NCI-H774 (cell line): Measurements from ENCODE around the gene SEBOX.

Experiments
- DNase-seq: peaks from one replicate; lab custom pipeline; 2025; lab: John Stamatoyannopoulos, UW

Gene SEBOX, protein sequence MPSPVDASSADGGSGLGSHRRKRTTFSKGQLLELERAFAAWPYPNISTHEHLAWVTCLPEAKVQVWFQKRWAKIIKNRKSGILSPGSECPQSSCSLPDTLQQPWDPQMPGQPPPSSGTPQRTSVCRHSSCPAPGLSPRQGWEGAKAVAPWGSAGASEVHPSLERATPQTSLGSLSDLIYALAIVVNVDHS

DNA sequence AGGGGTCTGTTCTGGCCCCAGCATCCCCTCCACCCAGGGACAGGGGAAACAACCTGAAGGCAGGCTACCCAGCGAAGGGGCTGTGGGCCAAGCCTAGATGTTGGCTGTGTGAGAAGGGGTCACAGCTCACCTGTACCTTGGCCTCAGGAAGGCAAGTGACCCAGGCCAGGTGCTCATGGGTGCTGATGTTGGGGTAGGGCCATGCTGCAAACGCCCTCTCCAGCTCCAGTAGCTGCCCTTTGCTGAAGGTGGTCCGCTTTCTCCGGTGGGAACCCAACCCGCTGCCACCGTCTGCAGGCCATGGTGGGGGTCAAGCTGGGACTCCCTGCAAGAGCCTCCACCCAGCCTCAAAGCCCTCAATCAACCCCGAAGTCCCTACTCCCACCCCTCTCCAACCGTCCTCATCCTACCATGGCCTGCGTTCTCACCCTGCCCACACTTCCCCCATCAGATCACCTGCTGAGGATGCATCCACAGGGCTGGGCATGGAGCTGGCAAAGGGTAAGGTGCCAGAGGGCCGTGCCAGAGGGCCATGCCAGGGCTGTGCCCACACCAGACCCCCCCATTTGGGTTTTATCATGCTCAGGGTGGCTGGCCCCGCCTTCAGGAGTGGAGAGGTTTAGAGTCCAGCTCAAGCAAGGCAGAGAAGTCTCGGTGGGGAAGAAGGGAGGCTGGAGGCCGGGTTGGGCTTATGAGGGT, at the start of gene SEBOX:
SEBOX (minus strand) TSS at position 535 of the 699 bp plus-strand sequence; CDS start at position 487, 48 bp downstream.
- DNase-seq: no peak

DNA sequence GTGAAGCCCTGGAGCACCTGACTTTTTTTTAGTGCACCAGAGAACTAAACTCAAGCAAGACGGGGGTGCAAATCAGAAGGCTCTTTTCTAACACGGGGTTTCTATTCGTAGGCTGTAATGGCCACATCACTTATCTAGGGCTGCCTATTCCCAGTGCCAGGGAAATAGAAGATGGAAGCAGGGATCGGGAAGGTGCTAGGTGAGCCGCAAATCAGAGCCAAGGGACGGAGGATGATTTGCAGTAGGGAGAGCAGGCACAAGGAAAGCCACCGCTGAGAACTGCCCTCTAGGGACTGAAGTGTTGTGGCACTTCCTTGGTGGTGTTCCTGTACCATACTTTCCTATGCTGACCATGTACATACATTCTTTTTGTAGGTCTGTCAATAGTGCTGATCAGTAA, 48.8 kb upstream of the SEBOX start:
- no peak for DNase-seq

GRCh38 chr17:28412099-28412498, 47.1 kb upstream of the SEBOX start:
- no peak for DNase-seq

- no peak for DNase-seq
Observed at GRCh38 chr17:28407974-28408306, 42.9 kb upstream of the SEBOX start.

DNA sequence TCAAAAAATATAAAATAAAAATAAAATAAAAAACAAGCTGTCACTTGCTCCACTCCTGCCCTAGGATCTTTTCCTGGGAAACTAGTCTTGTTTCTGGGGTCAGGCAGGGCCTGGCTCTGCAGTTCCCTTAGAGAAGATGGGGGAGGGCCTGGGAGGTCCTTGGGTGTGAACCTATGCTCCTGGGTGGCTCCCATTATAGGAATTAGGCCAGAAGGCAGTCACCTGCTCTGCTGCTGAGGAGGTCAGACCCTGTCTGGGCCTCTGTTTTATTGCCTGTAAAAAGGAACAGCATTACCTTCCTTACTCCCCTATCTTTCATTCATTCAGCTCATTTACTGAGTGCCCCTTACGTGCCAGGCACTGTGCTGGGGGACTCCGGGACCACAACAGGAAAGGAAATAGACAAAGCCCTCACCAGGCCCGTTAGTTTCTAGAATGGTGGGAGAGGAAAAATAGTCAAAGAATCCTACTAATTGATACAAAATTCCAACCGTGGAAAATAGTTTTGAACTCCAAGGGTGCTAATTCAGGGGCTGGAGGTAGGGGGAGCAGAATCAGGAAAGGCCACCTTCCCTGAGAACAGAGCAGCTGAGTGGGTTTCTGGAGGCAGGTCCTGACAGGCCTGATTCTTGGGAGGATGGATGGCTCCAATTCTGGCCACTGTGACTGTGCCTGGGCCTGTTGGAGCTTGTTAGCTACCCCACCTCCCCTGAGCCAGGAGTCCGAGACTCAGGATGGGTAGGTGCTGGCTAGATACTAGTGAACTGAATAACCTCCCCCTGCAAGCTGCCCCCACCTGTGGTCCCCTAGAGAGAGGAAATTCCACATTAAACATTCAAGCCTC, 42.4 kb upstream of the SEBOX start:
- no peak for DNase-seq

DNA sequence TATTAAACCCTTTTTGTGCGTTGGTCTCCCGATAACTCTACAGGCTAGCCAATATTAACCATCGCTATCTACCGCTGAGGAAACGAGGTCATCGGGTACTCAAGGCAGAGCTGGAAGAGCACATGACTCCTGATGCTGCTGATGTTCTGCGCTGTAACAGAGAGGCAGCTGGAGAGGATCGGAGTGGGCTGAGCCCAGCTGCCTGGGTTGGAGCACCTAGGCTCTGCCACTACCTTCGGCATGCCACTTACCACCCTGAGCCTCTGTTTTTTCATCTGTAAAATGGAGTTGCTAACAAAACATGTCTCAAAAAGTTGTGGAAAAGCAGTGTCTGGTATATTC, 41.4 kb upstream of the SEBOX start:
- DNase-seq: peak; percentile 30

- DNase-seq: peak; percentile 54
Observed at GRCh38 chr17:28405632-28406472, 40.9 kb upstream of the SEBOX start, which contains the start of gene SLC46A1. Gene SLC46A1 (minus strand): TSS chr17:28406212. CDS start chr17:28406114, 98 bp downstream.

GRCh38 chr17:28404812-28405570, 40.0 kb upstream of the SEBOX start:
- DNase-seq: no peak

DNA sequence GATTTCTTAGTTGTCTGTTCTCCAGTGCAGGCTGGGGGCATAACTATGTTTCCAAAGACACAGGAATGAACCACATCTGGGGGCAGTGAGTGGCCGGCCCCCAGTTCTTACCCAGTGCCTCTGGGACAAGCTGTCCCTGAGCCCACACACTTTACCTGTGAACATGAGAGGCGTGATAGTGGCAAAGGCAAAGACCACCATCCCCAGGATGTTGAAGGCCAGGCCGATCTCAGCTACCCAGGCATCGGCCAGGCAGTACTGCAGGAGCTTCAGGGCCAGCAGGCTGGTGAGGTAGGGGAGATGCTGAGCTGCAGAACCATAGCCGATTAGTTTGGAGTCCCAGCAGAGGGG, 39.4 kb upstream of the SEBOX start:
- DNase-seq: no peak

DNA sequence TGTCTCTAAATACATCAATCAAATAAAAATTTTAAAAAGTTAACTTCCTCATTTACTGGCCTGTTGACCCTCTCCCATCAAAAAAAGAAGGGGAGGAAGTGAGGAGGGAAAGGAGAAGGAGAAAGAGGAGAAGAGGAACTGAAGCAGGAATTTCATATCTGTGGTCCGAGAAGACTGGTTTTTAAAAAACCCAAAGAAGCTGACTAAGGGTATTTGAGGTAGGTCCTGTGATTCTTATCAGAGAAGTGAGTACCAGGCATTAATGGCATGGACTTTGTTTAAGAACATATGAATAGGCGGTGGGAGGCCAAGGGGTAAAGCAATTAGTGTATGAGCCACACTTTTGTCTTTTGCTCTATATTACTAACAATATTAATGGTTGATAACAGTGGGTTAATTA, 39.0 kb upstream of the SEBOX start:
- DNase-seq: no peak

DNA sequence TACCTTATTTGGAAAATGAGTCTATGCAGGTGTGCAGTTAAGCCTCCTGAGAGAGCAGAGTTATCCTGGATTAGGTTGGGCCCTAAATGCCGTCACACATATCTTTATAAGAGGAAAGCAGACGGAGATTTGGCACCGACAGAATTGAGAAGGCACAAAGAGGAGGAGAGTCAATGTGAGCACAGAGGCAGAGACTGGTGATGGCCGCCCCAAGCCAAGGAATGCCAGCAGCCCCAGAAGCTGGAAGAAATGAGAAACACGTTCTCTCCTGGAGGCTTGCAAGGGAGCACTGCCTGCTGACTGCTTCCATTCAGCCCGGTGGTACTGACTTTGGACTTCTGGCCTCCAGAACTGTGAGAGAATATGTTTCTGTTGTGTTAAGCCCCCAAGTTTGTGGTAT, 37.8 kb upstream of the SEBOX start:
- no peak for DNase-seq

GRCh38 chr17:28402224-28402630, 37.2 kb upstream of the SEBOX start:
- DNase-seq: no peak

- DNase-seq: no peak
Observed at GRCh38 chr17:28399808-28400207, 34.8 kb upstream of the SEBOX start.

- no peak for DNase-seq
Observed at GRCh38 chr17:28398280-28398981, 33.4 kb upstream of the SEBOX start.

- no peak for DNase-seq
Observed at GRCh38 chr17:28397687-28398279, 32.8 kb upstream of the SEBOX start.

- DNase-seq: no peak
Observed at GRCh38 chr17:28397275-28397674, 32.3 kb upstream of the SEBOX start.

GRCh38 chr17:28396635-28397239, 31.7 kb upstream of the SEBOX start:
- DNase-seq: no peak

GRCh38 chr17:28395968-28396367, 31.0 kb upstream of the SEBOX start:
- no peak for DNase-seq

GRCh38 chr17:28395426-28395825, 30.4 kb upstream of the SEBOX start:
- no peak for DNase-seq
